HCT116 (cell line): Measurements from ENCODE around the gene ARSI. TPM values are rescaled to one million over a fixed set of nuclear protein-coding genes. Genes with fewer than 3 reads are reported as not detected.

Source experiments
- ATAC-seq: fragments of 200-7000 bp; cut with Tn5 transposase; 2 replicates; pipeline ENCODE4 v1.9.1; 2020; ENCODE audit warnings: mild to moderate bottlenecking, moderate library complexity
- BruUV-seq: library from RNA; stranded (reverse); fragments of 400-500 nt; replicated peaks from 2 replicates; lab custom pipeline; 2021; lab: Mats Ljungman, UMichigan
- CTCF ChIA-PET: fragments of 300-600 bp; sonication (Branson Sonifier 250); formaldehyde crosslinking; loops from one replicate; lab custom pipeline; 2021; ENCODE audit warnings: antibody characterized with exemption; lab: Charles Lee
- POLR2A ChIA-PET: fragments of 300-600, 350-600 bp; sonication (Branson Sonifier 250); formaldehyde crosslinking; loops from one replicate; lab custom pipeline; 2021; ENCODE audit warnings: antibody characterized with exemption; lab: Charles Lee
- RAD21 ChIA-PET, 2 experiments: fragments of 300-600 bp; sonication (Branson Sonifier 250); formaldehyde crosslinking; loops; one replicate each; lab custom pipeline; 2023; ENCODE audit warnings: low total read pairs in 2 of 2; ENCODE audit not compliant: uncharacterized antibody in 2 of 2, unreplicated experiment in 2 of 2, low non-redundant PET in 1 of 2; lab: Charles Lee
- DNase-seq: peaks from one replicate; pipeline ENCODE4 v3.0.0-alpha.2; 2010; ENCODE audit warnings: low read depth, low spot score
- H2AFZ ChIP-seq: fragments of 200-600 bp; shearing (Covaris generic), sonication (generic); 2 replicates; pipeline ENCODE4 v1.6.1; 2017; ENCODE audit warnings: low read depth, mixed run types, mixed read lengths, antibody characterized with exemption, low read length; ENCODE audit not compliant: poor library complexity, severe bottlenecking
- H3K27ac ChIP-seq: 2 replicates; pipeline ENCODE4 v1.5.1; 2012; ENCODE audit warnings: low read depth, low read length
- H3K27me3 ChIP-seq: fragments of 200-600 bp; sonication (generic); 2 replicates; pipeline ENCODE4 v1.6.1; 2016; ENCODE audit warnings: mixed run types, low read length, mixed read lengths; ENCODE audit not compliant: insufficient read depth
- H3K36me3 ChIP-seq, 2 experiments: fragments of 200-500 bp in 1 of 2; fragments of 200-600 bp in 1 of 2; sonication (Bioruptor generic) in 1 of 2; sonication (generic) in 1 of 2; 2 replicates each; pipeline versions ENCODE4 v1.5.1 to v1.6.1; 2014 to 2016; ENCODE audit warnings: low read length in 2 of 2, inconsistent platforms in 1 of 2, mixed read lengths in 1 of 2, mixed run types in 1 of 2; ENCODE audit not compliant: insufficient read depth in 2 of 2, control insufficient read depth in 1 of 2
- H3K4me1 ChIP-seq, 2 experiments: fragments of 200-600 bp in 1 of 2; sonication (generic) in 1 of 2; 2 replicates each; pipeline versions ENCODE4 v1.5.1 to v1.6.1; 2012 to 2017; ENCODE audit warnings: low read length in 2 of 2, inconsistent platforms in 1 of 2, mild to moderate bottlenecking in 1 of 2, mixed read lengths in 1 of 2, mixed run types in 1 of 2, moderate library complexity in 1 of 2; ENCODE audit not compliant: insufficient read depth in 2 of 2, control insufficient read depth in 1 of 2
- H3K4me2 ChIP-seq: fragments of 200-600 bp; sonication (generic); 2 replicates; pipeline ENCODE4 v1.6.1; 2017; ENCODE audit warnings: mixed run types, low read length, mixed read lengths
- H3K4me3 ChIP-seq, 2 experiments: fragments of 200-600 bp in 1 of 2; sonication (generic) in 1 of 2; replicated peaks in 1 of 2; 2 replicates each; pipeline ENCODE4 v1.5.1; 2011 to 2016; ENCODE audit warnings: low read length in 2 of 2, control low read depth in 1 of 2, low read depth in 1 of 2, mild to moderate bottlenecking in 1 of 2, mixed read lengths in 1 of 2, mixed run types in 1 of 2
- H3K79me2 ChIP-seq: fragments of 200-600 bp; sonication (generic); 2 replicates; pipeline ENCODE4 v1.6.1; 2017; ENCODE audit warnings: mild to moderate bottlenecking, mixed run types, low read length, moderate library complexity, mixed read lengths; ENCODE audit not compliant: insufficient read depth
- H3K9ac ChIP-seq: fragments of 200-600 bp; sonication (generic); 2 replicates; pipeline ENCODE4 v1.6.1; 2016; ENCODE audit warnings: low read length, mixed read lengths
- H3K9me2 ChIP-seq: fragments of 200-600 bp; sonication (generic), shearing (Covaris generic); 2 replicates; pipeline ENCODE4 v1.6.1; 2017; ENCODE audit warnings: mixed run types, mild to moderate bottlenecking, moderate library complexity; ENCODE audit not compliant: insufficient read depth
- H3K9me3 ChIP-seq, 2 experiments: fragments of 200-500 bp in 1 of 2; fragments of 200-600 bp in 1 of 2; sonication (Bioruptor generic) in 1 of 2; sonication (generic) in 1 of 2; 2 replicates each; pipeline ENCODE4 v1.6.1; 2014 to 2017; ENCODE audit warnings: low read length in 2 of 2, mixed read lengths in 2 of 2, inconsistent platforms in 1 of 2, low read depth in 1 of 2, mild to moderate bottlenecking in 1 of 2, mixed run types in 1 of 2, moderate library complexity in 1 of 2; ENCODE audit not compliant: control insufficient read depth in 1 of 2, insufficient read depth in 1 of 2
- H4K20me1 ChIP-seq: fragments of 200-600 bp; sonication (generic), shearing (Covaris generic); 2 replicates; pipeline ENCODE4 v1.6.1; 2017; ENCODE audit warnings: mixed run types, mild to moderate bottlenecking, moderate library complexity; ENCODE audit not compliant: insufficient read depth
- CTCF ChIP-seq, 3 experiments: fragments of 200-600 bp in 1 of 3; sonication (generic) in 1 of 3; IDR thresholded peaks in 2 of 3; conservative IDR thresholded peaks in 1 of 3; 2 replicates each; pipeline ENCODE4 v1.5.1; 2012 to 2017; ENCODE audit warnings: low read depth in 2 of 3, low read length in 2 of 3, antibody characterized with exemption in 1 of 3, borderline replicate concordance in 1 of 3, control low read depth in 1 of 3, mild to moderate bottlenecking in 1 of 3, mixed read lengths in 1 of 3, mixed run types in 1 of 3, moderate library complexity in 1 of 3; ENCODE audit not compliant: insufficient read depth in 1 of 3
- EGR1 ChIP-seq: IDR thresholded peaks from 2 replicates; pipeline ENCODE4 v1.6.1; 2012; ENCODE audit warnings: low read depth
- FOSL1 ChIP-seq: IDR thresholded peaks from 2 replicates; pipeline ENCODE4 v1.6.1; 2012; ENCODE audit warnings: low read depth
- JUND ChIP-seq: IDR thresholded peaks from 2 replicates; pipeline ENCODE4 v1.6.1; 2012
- MAX ChIP-seq: IDR thresholded peaks from 2 replicates; pipeline ENCODE4 v1.6.1; 2012
- POLR2A ChIP-seq: IDR thresholded peaks from 2 replicates; pipeline ENCODE4 v1.7.0; 2011; ENCODE audit warnings: borderline replicate concordance; ENCODE audit not compliant: insufficient read depth, insufficient read length; ENCODE audit errors: extremely low read depth
- REST ChIP-seq: IDR thresholded peaks from 2 replicates; pipeline ENCODE4 v1.6.1; 2012; ENCODE audit warnings: low read depth
- SP1 ChIP-seq: IDR thresholded peaks from 2 replicates; pipeline ENCODE4 v1.6.1; 2012; ENCODE audit warnings: low read depth
- ZBTB33 ChIP-seq: IDR thresholded peaks from 2 replicates; pipeline ENCODE4 v1.6.1; 2011; ENCODE audit warnings: mild to moderate bottlenecking, low read length, moderate library complexity; ENCODE audit not compliant: insufficient replicate concordance; ENCODE audit errors: extremely low read depth
- ZFX ChIP-seq: fragments of 450-650 bp; IDR thresholded peaks from 2 replicates; pipeline ENCODE4 v1.6.1; 2017
- intact Hi-C: fragments of 100-400 bp; cut with micrococcal nuclease; formaldehyde crosslinking; loops from 2 replicates; pipeline ENCODE4 v1.10.0; 2022
- total RNA-seq: library from RNA; stranded (reverse); gene quantifications from one replicate; pipeline ENCODE4 v1.2.1, GENCODE V29; 2021; ENCODE audit not compliant: unreplicated experiment

The ARSI gene
- total RNA-seq, 1 experiment from 2014 or later, result 0.07 TPM

- ChIA-PET RAD21 (no interaction called here), POLR2A (no interaction called here)
- no peak for TF ChIP-seq ZBTB33
- TF ChIP-seq CTCF (IDR thresholded peaks at IDR 0.05 in 2 of 3, conservative IDR thresholded peaks at IDR 0.05 in 1 of 3; ENCODE audit: borderline replicate concordance in 1 of 3, insufficient read depth in 1 of 3, low read depth in 2 of 3, low read length in 2 of 3), result no peak
- no peak for TF ChIP-seq SP1
- no peak for TF ChIP-seq FOSL1
- TF ChIP-seq EGR1, result no peak
- no peak for TF ChIP-seq ZFX
- TF ChIP-seq MAX, result no peak
- no peak for TF ChIP-seq REST
- no peak for TF ChIP-seq POLR2A
- no peak for TF ChIP-seq JUND
These were observed 12.9 kb downstream of the ARSI start, which contains the start of gene CAMK2A for GRCh38 chr5:150289551-150290390. CAMK2A (minus strand) TSS chr5:150289773; CDS start chr5:150289625, 148 bp downstream.

More at GRCh38 chr5:150289551-150290390, 12.9 kb downstream of the ARSI start, which contains the start of gene CAMK2A:
- no peak within 1 kb of the TSS for H2AFZ ChIP-seq
- H3K36me3 ChIP-seq, result no peaks in the 10 kb centered on the region
- no peaks in the 10 kb centered on the region for H3K9me3 ChIP-seq
- no peak within 1 kb of the TSS for H3K4me3 ChIP-seq
- H3K9me2 ChIP-seq, result no peaks in the 10 kb centered on the region
- no peak within 1 kb of the TSS for H3K27ac ChIP-seq
- DNase-seq (no peak), ATAC-seq (no peak)
- intact Hi-C loops, result no loop called here
- peaks cover 3% of the 10 kb centered on the region; the same call in 1 of the 2 replicates for H3K27me3 ChIP-seq
- no TSS peak for BruUV-seq
- no peak within 1 kb of the TSS for H3K4me2 ChIP-seq
- CTCF ChIA-PET, result interaction anchor here (1.5 kb wide), 1 partner anchor 18 kb away, joined by 4 read pairs; no protein-coding TSS in a partner anchor
- H3K79me2 ChIP-seq, result no peaks in the 10 kb centered on the region
- H3K4me1 ChIP-seq, result peaks cover under 1 to 3% of the 10 kb centered on the region in 2 experiments; a peak in 3 of 4 replicates
- no peak within 1 kb of the TSS for H3K9ac ChIP-seq
- H4K20me1 ChIP-seq, result no peaks in the 10 kb centered on the region
